SU-DHL-6 (cell line): ENCODE results near the gene SLC37A3.
A peak's percentile ranks its signal among the peaks of the same experiment; 100 is the strongest.

Source experiments
- H2AFZ ChIP-seq: fragments of 200-600 bp; sonication (generic); 2 replicates; pipeline ENCODE4 v1.6.1; 2014; ENCODE audit warnings: low read depth, mild to moderate bottlenecking, moderate library complexity, mixed read lengths, antibody characterized with exemption, low read length; ENCODE audit not compliant: severe bottlenecking
- H3F3A ChIP-seq: fragments of 200-600 bp; shearing (Covaris generic); 2 replicates; pipeline ENCODE4 v1.6.0; 2016; ENCODE audit warnings: antibody characterized with exemption, mild to moderate bottlenecking; ENCODE audit not compliant: insufficient read depth
- H3K27ac ChIP-seq: fragments of 200-600 bp; sonication (generic); 2 replicates; pipeline ENCODE4 v1.5.1; 2016; ENCODE audit warnings: low read depth, mild to moderate bottlenecking, low read length, moderate library complexity, mixed read lengths
- H3K27me3 ChIP-seq: fragments of 200-600 bp; sonication (generic), shearing (Covaris generic); 2 replicates; pipeline ENCODE4 v1.6.0; 2014; ENCODE audit warnings: mild to moderate bottlenecking, low read length
- H3K36me3 ChIP-seq: fragments of 200-600 bp; sonication (generic); 2 replicates; pipeline ENCODE4 v1.6.1; 2014; ENCODE audit warnings: mild to moderate bottlenecking, low read length, mixed read lengths
- H3K4me2 ChIP-seq: fragments of 300-600, 200-600 bp; shearing (Covaris generic), sonication (generic); 2 replicates; pipeline ENCODE4 v1.6.0; 2014; ENCODE audit warnings: low read length, low read depth, mild to moderate bottlenecking; ENCODE audit not compliant: poor library complexity, severe bottlenecking
- H3K4me3 ChIP-seq: fragments of 200-600 bp; sonication (generic); 2 replicates; pipeline ENCODE4 v1.5.1; 2014; ENCODE audit warnings: antibody characterized with exemption, low read length, mild to moderate bottlenecking, mixed read lengths; ENCODE audit not compliant: insufficient read depth, poor library complexity, severe bottlenecking
- H3K79me2 ChIP-seq: fragments of 200-600 bp; sonication (generic); 2 replicates; pipeline ENCODE4 v1.6.1; 2014; ENCODE audit warnings: mild to moderate bottlenecking, low read length, moderate library complexity; ENCODE audit not compliant: insufficient read depth
- H3K9ac ChIP-seq: fragments of 200-600 bp; sonication (generic); 2 replicates; pipeline ENCODE4 v1.7.0; 2014; ENCODE audit warnings: mild to moderate bottlenecking, low read length
- H3K9me2 ChIP-seq: fragments of 200-600 bp; sonication (generic); replicated peaks from 2 replicates; pipeline ENCODE4 v1.6.1; 2014; ENCODE audit warnings: low read length; ENCODE audit not compliant: insufficient read depth
- H3K9me3 ChIP-seq: fragments of 200-600 bp; sonication (generic); 2 replicates; pipeline ENCODE4 v1.6.1; 2014; ENCODE audit warnings: low read length, mixed read lengths; ENCODE audit not compliant: insufficient read depth
- H4K20me1 ChIP-seq: fragments of 200-600 bp; sonication (generic); 2 replicates; pipeline ENCODE4 v1.6.1; 2014; ENCODE audit warnings: low read depth, mild to moderate bottlenecking, antibody characterized with exemption, low read length, moderate library complexity, mixed read lengths
- EZH2phosphoT487 ChIP-seq: fragments of 200-600 bp; sonication (generic), shearing (Covaris generic); conservative IDR thresholded peaks from 2 replicates; pipeline ENCODE4 v1.6.1; 2018; ENCODE audit warnings: mild to moderate bottlenecking, antibody characterized with exemption, low read length, moderate library complexity, mixed read lengths
- TF ChIP-seq, protein P1 (sequence below): fragments of 200-600 bp; sonication (generic); IDR thresholded peaks from one replicate; pipeline ENCODE4 v1.5.1; 2017; ENCODE audit warnings: antibody characterized with exemption, mild to moderate bottlenecking, low read length, moderate library complexity; ENCODE audit not compliant: insufficient read depth, poor library complexity, severe bottlenecking

The SLC37A3 gene

DNA sequence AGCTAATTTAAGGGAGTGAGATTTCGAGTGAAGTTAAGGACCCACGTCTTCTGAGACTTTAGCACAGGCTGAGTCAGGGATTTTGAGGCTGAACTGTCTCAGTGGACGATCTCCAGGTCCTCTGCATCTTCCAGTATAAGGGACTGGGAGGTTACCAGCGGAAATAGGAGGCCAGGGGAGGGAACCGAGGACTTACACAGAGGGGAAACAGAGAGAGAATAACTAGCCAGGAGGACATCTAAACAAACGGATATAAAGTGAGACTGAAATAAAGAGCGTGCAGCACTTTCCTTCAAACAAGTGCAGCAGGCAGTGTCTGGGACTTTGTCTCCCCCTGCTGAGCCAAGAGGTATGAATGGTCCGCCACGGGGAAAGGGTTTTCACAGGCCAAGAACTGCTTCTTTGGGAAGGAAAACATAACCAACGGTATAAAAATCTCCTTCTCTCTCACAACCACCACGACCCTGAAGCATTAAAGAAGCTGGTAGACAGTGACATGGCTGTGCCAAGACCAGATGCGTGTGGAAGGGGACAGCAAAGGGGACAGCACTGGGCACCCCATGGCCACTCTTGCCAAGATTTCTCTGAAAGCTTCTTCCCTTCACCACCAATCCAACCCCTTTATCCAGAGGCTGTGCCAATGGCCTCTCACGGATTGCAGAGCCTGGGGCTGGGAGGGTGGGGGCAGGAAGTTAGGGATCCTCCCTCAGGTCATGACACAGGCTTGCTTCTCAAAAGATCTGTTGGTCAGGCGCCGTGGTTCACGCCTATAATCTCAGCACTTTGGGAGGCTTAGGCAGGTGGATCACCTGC, 72.0 kb downstream of the SLC37A3 start:
- Histone ChIP-seq H3K9me2 (no peaks in the 10 kb centered on the region), H3K27me3 (no peaks in the 10 kb centered on the region), H3K4me3 (no peak overlapping the region), H3K9ac (no peak overlapping the region), H3K36me3 (no peaks in the 10 kb centered on the region), H3K27ac (no peak overlapping the region), H3K9me3 (no peaks in the 10 kb centered on the region), H3F3A (no peaks in the 10 kb centered on the region), H2AFZ (no peak overlapping the region), H3K79me2 (no peaks in the 10 kb centered on the region), H4K20me1 (no peaks in the 10 kb centered on the region), H3K4me2 (no peak overlapping the region)
- TF ChIP-seq, protein P1, sequence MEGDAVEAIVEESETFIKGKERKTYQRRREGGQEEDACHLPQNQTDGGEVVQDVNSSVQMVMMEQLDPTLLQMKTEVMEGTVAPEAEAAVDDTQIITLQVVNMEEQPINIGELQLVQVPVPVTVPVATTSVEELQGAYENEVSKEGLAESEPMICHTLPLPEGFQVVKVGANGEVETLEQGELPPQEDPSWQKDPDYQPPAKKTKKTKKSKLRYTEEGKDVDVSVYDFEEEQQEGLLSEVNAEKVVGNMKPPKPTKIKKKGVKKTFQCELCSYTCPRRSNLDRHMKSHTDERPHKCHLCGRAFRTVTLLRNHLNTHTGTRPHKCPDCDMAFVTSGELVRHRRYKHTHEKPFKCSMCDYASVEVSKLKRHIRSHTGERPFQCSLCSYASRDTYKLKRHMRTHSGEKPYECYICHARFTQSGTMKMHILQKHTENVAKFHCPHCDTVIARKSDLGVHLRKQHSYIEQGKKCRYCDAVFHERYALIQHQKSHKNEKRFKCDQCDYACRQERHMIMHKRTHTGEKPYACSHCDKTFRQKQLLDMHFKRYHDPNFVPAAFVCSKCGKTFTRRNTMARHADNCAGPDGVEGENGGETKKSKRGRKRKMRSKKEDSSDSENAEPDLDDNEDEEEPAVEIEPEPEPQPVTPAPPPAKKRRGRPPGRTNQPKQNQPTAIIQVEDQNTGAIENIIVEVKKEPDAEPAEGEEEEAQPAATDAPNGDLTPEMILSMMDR, result peak; percentile 38
- TF ChIP-seq EZH2phosphoT487, result no peak

- H3K4me2 ChIP-seq, result no peak overlapping the region
Observed at GRCh38 chr7:140325600-140325999, 72.7 kb downstream of the SLC37A3 start.

GRCh38 chr7:140324714-140325113, 73.6 kb downstream of the SLC37A3 start:
- Histone ChIP-seq H3K27me3 (no peaks in the 10 kb centered on the region), H4K20me1 (no peaks in the 10 kb centered on the region), H3K27ac (no peak overlapping the region), H3K9me3 (no peaks in the 10 kb centered on the region), H3K9ac (no peak overlapping the region), H3K9me2 (no peaks in the 10 kb centered on the region), H3K79me2 (no peaks in the 10 kb centered on the region), H3F3A (no peaks in the 10 kb centered on the region), H3K4me3 (no peak overlapping the region), H3K36me3 (no peaks in the 10 kb centered on the region), H2AFZ (no peak overlapping the region), H3K4me2 (no peak overlapping the region)
- TF ChIP-seq, protein P1, result no peak
- no peak for TF ChIP-seq EZH2phosphoT487

More at GRCh38 chr7:140325600-140325999, 72.7 kb downstream of the SLC37A3 start:
- H3K9me3 ChIP-seq, result no peaks in the 10 kb centered on the region
- no peaks in the 10 kb centered on the region for H3K79me2 ChIP-seq
- no peaks in the 10 kb centered on the region for H3K36me3 ChIP-seq
- no peaks in the 10 kb centered on the region for H4K20me1 ChIP-seq
- no peaks in the 10 kb centered on the region for H3K9me2 ChIP-seq
- no peak overlapping the region for H3K9ac ChIP-seq
- H3K27ac ChIP-seq, result no peak overlapping the region
- TF ChIP-seq EZH2phosphoT487, result no peak
- TF ChIP-seq, protein P1, result no peak
- H3K4me3 ChIP-seq, result no peak overlapping the region
- no peaks in the 10 kb centered on the region for H3F3A ChIP-seq
- no peaks in the 10 kb centered on the region for H3K27me3 ChIP-seq
- no peak overlapping the region for H2AFZ ChIP-seq
